Measurements from ENCODE around the gene CRB2. TPM values are rescaled to one million over a fixed set of nuclear protein-coding genes. Genes with fewer than 3 reads are reported as not detected.

CRB2 gene
- total RNA-seq, 1 donor from 2014 or later, result 1.2 TPM

- Mint-ChIP-seq H3K9me3 (no peaks in the 10 kb centered on the region), H3K27ac (no peak overlapping the region), H3K36me3 (ENCODE audit: low read depth) (no peaks in the 10 kb centered on the region), H3K4me3 (no peak overlapping the region), H3K27me3 (no peaks in the 10 kb centered on the region), H3K4me1 (peaks cover 22% of the 10 kb centered on the region)
- POLR2A ChIA-PET, result interaction anchor here (0.7 kb wide), 1 partner anchor 222 kb away, joined by 3 read pairs; no protein-coding TSS in a partner anchor
- peak; percentile 26 for TF ChIP-seq CTCF (IDR thresholded peaks at IDR 0.05)
- ATAC-seq (ENCODE audit: low read depth) (peak; percentile 79), DNase-seq (peak; percentile 58)
- intact Hi-C loops (cut with micrococcal nuclease), result loop anchor here (1.0 to 2.0 kb wide), 2 partner anchors 31 to 687 kb away; no protein-coding TSS in a partner anchor
- CTCF ChIA-PET, result interaction anchor here (0.9 to 2.3 kb wide), 9 partner anchors 25 to 686 kb away, joined by 3 to 20 read pairs (median 4); no protein-coding TSS in a partner anchor
Observed at GRCh38 chr9:123353984-123354591, 1.9 kb upstream of the CRB2 start.

GRCh38 chr9:123354806-123355508 is 1.0 kb upstream of the CRB2 start:
- POLR2A ChIA-PET, result interaction anchor here (0.7 kb wide), 1 partner anchor 223 kb away, joined by 3 read pairs; no protein-coding TSS in a partner anchor
- no peak overlapping the region for H3K27ac Mint-ChIP-seq

GRCh38 chr9:123356851-123357742 is 1.1 kb downstream of the CRB2 start:
- Mint-ChIP-seq H3K4me3 (no peak overlapping the region), H3K36me3 (ENCODE audit: low read depth) (no peaks in the 10 kb centered on the region), H3K27me3 (no peaks in the 10 kb centered on the region), H3K9me3 (no peaks in the 10 kb centered on the region), H3K4me1 (peaks cover 22% of the 10 kb centered on the region), H3K27ac (no peak overlapping the region)
- DNase-seq (no peak), ATAC-seq (ENCODE audit: low read depth) (no peak)
- intact Hi-C loops (cut with micrococcal nuclease), result no loop called here
- POLR2A ChIA-PET, result interaction anchor here (0.6 kb wide), 1 partner anchor 121 kb away, joined by 4 read pairs; no protein-coding TSS in a partner anchor
- no peak for TF ChIP-seq CTCF (IDR thresholded peaks at IDR 0.05)
- CTCF ChIA-PET, result no interaction called here

More at GRCh38 chr9:123354806-123355508, 1.0 kb upstream of the CRB2 start:
- Mint-ChIP-seq H3K27me3 (no peaks in the 10 kb centered on the region), H3K4me3 (no peak overlapping the region), H3K36me3 (ENCODE audit: low read depth) (no peaks in the 10 kb centered on the region), H3K4me1 (peaks cover 25% of the 10 kb centered on the region), H3K9me3 (no peaks in the 10 kb centered on the region)
- no peak for TF ChIP-seq CTCF (IDR thresholded peaks at IDR 0.05)
- ATAC-seq (ENCODE audit: low read depth), result no peak
- CTCF ChIA-PET, result interaction anchor here (0.9 to 2.3 kb wide), 9 partner anchors 24 to 686 kb away, joined by 3 to 20 read pairs (median 3); no protein-coding TSS in a partner anchor
- intact Hi-C loops (cut with micrococcal nuclease), result loop anchor here (1.0 to 2.0 kb wide), 2 partner anchors 30 to 686 kb away; no protein-coding TSS in a partner anchor
- DNase-seq, result no peak

GRCh38 chr9:123357743-123358059 is 1.7 kb downstream of the CRB2 start:
- Mint-ChIP-seq H3K4me1 (peaks cover 22% of the 10 kb centered on the region), H3K27ac (no peak overlapping the region), H3K27me3 (no peaks in the 10 kb centered on the region), H3K4me3 (no peak overlapping the region), H3K36me3 (ENCODE audit: low read depth) (no peaks in the 10 kb centered on the region), H3K9me3 (no peaks in the 10 kb centered on the region)
- CTCF ChIA-PET, result no interaction called here
- DNase-seq (no peak), ATAC-seq (ENCODE audit: low read depth) (no peak)
- no peak for TF ChIP-seq CTCF (IDR thresholded peaks at IDR 0.05)
- POLR2A ChIA-PET, result no interaction called here
- intact Hi-C loops (cut with micrococcal nuclease), result no loop called here

All from activated B cell treated with CpG ODN at 0.5 μM for 24 hours (primary cell).